GM19395 (cell line): ENCODE data around the gene VLDLR.

Experiments used
- ATAC-seq: cut with Tn5 transposase; IDR thresholded peaks from one replicate; pipeline ENCODE4 v1.9.1; 2021; ENCODE audit warnings: mild to moderate bottlenecking, moderate library complexity; ENCODE audit not compliant: unreplicated experiment

Gene VLDLR

DNA sequence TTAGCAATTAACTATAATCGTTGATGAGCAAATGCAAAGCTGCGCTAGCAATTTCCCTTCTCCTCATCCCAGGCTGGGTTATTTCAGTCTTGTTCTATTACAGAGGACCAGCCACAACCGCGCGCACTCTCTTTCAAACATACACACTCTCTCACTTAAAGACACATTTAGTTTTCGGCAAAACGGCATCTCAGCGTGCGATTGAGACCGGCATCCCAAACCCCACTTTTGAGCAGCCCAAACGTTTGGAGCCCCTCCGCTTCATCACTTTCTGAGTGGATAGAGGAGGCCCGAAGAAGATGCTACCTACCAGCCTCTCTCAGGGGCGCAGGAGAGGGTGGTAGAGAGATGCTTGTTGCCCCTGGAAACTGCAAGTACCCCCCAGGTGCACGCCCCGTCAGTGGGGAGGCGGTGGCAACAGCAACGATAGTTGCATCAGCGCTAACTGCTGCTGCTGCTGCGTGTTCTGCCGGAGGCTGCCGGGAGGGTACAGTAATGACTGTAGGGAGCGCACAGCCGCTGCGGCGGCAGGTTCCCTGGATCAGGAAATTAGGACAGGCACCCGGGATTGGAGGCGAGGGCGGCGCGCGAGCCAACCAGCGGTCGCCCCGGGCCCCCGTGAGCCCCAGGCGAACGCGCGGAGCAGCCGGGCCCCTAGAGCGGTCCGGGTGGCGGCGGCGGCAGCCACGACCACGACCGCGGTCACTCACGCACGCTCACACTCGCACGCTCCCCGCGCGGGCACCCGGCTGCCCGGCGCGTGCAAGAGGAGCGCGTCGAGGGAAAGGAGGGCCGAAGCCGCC lies 467 bp upstream of the VLDLR start:
- peak; percentile 45 for ATAC-seq

DNA sequence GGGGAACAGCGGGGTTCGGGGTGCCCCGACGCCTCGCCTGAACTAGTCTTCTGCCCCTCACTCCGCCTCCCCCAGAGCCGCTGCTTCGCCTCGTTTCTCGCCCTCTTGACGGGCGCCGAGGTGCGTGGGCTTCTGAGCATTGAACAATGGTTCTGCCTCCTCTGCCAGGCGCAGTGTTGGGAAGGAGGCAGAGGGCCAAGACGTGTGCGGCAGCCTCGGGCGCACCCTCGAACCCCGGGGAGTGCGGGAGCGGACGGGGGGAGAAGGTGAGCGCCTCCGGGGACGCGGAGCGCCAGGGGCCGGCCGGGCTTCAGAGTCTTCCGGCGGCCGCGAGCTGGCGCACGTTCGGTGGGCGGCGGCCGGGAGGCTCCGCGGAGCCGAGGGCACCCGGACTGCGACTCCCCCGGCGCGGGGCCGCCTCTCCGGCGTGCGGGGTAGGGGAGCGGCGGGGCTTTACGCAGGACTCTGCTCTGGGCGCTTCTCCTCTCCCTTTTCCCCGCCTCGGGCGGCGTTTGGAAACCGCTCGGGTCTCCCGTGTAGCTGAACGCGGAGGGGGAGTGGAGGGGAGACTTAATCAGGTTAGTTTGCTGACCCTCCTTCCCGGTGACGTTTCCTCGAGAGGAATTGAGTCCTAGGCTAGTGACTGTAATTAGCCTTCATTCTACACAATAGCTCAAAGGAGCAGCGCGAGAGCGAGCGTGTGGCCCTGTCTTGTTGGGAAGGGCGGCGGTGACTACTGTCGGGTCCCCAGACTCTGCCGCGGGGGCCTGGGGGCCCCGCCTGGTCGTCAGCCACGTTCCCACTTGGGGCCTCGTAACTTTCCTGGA lies 1.1 kb downstream of the VLDLR start:
- peak; percentile 32 for ATAC-seq

DNA sequence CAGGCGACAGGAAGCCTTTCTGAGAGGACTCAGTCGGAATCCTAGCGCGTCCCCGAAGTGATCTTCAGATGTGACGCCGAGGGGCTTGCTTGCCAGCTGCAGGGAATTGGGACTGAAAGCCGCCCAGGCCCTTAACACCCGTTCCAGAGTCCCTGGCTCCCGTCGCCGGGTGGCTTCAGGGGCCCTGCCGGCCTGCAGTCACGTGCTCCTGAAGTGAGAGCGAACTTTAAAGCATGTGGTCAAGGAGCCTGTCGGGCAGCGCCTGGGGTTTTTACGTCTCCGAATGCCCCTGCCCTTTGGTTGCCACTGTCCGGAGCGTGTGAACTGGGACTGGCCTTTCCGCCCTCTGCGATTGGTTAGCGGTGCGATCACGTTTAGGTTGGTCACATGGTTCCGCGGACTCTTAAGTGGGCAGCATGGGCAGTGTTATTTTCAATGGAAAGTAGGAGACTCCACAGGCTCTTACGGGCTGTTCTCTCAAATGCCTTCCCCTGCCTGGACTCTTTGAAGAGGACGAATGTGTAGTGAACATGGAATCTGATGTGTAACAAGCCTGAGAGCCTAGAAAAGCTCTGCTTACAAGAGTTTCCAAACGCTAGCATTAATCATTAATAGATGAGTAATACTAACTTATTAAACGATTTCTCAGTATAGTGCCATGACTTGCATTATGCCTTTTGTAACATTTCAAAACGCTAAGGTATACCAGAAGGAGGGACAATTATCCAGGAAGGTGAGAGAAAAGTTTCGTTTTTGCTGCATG lies 1.9 kb downstream of the VLDLR start:
- ATAC-seq: no peak

DNA sequence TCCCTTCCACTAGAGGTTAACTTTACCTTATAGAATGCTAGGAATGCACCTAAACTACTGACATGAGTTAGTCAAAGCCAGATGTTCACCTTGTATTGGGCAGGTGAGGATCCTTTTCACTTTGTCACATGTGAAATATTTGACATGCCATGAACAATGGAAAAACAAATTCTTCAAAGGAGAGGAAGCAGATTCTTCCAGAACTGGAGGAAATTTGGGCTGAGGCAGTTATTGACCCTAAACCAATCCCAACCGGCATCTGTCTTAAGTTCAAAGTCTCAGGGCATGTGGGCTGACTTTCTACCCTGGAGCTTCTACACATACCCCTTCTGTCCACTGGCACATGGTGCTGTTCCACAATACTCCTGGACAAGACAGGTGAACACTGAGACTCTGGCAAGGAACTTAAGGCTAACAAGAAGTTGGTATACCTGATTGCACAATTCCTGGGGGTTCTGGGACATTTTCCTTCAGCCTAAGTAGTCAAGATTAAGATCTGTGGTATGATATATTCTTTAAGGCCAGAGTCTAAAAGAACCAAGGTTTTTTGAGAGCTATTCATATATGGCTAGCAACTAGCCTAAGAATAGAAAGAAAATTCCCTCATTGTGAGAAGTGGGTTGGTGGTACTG lies 2.6 kb downstream of the VLDLR start:
- no peak for ATAC-seq

DNA sequence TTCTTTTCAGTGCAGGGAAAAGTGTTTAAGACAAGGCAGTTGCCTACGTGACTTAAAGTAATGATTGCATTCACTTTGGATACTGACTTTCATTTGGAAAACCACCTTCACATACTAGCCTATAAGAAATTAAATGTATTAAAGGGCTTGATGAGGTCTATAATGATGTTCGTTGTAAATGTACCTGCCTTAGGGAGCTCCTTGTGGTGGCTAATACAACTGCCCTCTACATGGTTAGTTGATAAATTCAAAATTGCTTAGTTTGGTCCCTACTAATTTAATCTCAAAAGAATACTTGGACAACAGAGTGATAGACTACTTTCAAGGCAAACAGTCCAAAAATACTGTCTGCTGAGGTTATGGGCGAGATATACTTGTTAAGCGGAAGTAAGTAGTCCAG lies 3.8 kb downstream of the VLDLR start:
- no peak for ATAC-seq

DNA sequence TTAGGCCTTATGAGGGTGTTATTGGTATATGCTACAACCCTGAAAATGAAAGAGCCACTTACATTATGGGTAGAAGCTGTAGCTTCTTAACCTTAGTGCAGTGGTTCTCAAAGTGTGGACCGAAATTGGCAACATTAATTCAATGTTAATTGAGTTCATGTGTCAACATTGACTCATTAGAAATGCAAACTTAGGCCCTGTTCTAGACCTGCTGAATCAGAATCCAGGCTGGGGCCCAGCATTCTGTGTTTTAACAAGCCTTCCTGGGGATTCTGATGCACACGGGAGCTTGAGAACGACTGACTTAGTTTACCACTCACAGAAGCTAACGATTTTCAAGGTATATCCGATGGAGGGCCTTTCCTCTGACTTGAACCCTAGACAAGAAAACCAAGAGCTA lies 7.3 kb downstream of the VLDLR start:
- ATAC-seq: no peak

DNA sequence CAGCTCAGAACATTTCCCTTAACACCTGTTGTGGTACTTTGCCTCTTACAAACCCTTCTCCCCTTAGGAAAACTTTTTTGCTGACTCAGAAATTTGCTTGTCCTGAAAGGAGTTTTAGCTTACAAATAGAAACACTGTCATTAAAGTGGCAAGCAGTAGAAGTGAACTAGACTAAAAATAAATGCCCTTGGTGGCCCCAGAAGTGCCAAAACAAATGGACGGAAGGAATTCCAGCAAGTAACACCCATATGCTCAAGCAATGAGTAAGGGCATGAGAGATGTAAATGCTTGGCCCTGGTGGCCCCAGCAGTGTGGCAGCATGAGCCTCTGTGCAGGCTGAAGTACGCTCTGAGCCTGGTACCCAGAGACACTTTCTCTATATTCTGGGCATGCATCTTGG lies 8.6 kb downstream of the VLDLR start:
- ATAC-seq: no peak

DNA sequence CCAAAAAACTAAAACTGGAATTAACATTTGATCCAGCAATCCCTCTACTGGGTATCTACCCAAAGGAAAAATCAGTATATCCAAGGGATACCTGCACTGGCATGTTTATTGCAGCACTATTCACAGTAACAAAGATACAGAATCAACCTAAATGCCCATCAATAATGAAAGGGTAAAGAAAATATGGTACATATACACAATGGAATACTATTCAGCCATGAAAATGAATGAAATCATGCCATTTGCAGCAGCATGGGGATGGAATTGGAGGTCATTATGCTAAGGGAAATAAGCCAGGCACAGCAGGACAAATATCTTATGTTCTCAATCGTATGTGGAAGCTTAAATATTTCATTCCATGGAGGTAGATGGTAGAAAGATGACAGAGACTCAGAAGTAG lies 9.7 kb downstream of the VLDLR start:
- ATAC-seq: no peak

DNA sequence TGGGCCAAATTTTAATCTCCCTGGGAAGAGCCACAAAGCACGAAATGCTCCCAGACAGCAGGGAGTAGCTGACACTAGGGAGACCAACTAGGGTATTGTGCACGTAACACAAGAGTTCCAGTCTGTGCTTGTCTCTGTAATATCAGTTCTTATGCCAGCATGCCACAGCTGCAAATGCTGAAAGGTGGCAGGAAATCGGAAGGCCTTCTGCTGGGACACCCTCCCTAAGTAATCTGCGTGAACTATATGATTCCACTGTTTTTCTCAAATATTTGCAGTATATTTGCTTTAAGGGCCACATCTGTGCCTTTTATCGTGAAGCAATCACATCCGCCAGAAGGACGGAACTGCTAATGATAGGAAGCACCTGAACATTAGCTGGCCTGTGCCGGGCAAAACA lies 12.6 kb downstream of the VLDLR start:
- no peak for ATAC-seq

DNA sequence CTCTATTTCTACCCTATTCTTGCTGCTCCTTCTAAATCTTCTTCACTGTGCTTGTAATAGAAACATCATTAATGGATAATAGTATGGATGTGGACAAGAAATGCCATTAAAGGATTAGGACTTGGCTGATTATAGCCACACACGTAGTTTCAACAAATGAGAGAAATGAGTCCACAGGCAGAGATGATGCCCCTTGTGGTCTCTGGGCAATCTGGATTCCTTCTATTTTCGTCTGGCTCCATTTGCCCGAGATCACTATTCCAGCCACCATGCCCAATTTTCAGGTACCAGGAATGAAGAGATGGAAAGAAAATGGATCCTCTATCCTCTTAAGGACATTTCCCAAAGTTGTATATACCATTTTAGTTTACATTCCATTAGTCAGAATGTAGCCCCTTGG lies 13.2 kb downstream of the VLDLR start:
- no peak for ATAC-seq

DNA sequence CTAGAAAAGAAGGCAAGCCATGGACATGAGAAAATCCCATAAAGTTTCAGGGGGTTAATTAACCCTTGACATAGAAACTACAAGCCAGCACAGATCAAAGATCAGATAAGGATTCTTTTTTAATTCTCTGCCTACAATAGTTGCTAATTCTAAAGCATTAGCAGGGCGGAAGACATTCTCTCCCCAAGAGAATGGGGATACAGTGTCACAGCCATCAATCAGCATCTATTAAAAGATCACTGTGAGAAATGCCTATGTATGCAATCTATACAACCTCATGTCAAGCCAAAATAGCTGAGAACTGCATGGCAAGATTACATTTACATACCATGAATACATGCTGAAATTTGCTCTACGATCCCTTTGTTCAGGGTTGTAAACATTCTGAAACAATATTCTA lies 14.3 kb downstream of the VLDLR start:
- ATAC-seq: no peak

DNA sequence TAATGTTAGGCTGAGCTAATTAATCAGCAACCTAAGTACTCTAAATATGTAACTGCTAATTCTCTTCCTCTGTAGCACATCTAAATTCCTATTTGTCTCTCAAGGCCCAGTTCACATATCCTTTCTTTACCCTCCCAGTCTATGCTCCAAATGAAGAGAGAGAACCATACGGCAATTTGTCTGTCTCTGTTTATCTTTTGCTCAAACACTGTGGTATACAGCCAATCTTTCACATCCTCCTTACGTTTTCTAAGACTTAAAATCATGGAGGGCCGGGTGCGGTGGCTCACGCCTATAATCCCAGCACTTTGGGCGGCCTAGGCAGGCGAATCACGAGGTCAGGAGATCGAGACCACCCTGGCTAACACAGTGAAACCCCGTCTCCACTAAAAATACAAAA lies 15.8 kb downstream of the VLDLR start:
- ATAC-seq: no peak

DNA sequence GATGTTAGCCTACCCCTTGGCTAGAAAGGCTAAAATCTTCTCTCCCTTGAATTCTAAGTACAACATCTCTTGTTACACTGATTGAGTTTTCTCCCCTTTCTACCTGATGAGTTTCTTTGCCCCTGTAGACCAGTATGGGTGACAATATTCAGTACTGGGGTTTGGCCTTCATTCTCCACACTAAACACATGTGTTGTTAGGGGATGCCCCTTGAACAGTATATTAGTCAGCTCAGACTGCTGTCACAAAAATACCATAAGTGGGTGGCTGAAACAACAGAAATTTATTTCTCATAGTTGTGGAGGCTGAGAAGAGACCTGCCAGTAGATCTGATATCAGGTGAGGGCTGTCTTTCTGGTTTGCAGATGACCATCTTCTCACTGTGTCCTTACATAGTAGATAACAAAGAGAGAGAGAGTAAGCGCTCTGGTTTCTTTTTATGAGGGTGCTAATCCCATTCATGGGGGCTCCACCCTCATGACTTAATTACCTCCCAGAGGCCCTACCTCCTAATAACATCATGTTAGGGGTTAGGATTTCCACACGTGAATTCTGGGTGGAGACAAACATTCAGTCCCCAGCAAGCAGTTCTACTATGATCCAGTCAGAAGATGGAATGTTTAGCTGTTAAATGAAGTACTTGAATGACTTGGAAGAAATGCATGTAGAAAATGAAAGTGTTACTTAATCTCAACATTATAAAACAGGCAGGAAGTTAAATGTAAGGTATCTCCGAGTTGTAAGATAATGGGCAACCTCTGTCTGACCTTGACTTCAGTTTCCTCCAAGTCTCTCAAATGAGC lies 17.5 kb downstream of the VLDLR start:
- peak; percentile 88 for ATAC-seq

DNA sequence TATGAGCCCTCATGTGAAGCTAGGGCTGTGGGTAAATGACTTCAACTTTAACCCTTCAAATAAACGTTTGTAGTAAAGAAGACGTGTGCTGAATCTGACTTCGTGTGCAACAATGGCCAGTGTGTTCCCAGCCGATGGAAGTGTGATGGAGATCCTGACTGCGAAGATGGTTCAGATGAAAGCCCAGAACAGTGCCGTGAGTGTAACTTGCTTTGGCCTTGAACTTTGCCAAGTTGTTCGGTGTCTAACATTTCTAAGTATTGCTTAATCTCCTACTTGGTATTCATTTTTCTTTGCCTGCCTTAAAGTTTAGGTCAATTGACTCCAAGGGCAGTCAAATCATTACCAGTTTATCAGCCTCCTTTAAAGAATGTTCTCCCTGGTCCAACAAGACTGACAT lies 18.2 kb downstream of the VLDLR start:
- no peak for ATAC-seq

DNA sequence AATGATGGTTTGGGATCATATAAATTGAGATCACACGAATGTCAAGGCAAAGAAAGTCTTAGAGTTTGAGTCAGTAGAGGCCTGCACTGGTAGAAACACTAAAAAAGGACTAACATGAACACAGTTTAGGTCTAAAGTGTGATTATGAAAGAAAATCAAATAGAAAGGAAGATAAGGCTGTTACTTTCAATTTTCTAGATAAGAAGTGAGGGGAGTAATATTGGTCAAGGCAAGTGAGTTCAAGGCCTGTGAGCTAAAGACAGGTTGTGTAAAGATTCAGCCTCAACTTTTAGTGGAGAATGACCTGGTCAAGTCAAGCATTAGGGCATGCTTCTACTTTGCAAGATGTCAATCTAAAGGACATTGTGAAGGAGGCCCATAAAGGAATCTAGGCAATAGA lies 19.0 kb downstream of the VLDLR start:
- ATAC-seq: no peak

DNA sequence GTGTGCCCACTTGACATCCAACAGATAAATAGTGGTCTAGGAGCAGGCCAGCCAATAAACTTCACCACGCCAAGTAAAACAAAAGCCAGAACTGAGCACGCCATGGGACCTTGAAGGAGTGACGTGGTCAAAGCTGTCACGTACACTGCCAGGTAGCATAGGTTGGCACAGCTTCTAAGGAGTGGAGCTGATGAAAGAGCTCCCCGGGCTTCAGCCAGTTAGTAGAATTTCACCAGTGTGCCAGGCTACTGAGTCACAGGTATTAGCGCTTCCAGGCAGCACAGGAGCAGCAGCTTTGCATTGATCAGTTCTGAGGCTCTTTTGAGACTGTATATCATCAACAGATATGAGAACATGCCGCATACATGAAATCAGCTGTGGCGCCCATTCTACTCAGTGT lies 19.4 kb downstream of the VLDLR start:
- no peak for ATAC-seq

DNA sequence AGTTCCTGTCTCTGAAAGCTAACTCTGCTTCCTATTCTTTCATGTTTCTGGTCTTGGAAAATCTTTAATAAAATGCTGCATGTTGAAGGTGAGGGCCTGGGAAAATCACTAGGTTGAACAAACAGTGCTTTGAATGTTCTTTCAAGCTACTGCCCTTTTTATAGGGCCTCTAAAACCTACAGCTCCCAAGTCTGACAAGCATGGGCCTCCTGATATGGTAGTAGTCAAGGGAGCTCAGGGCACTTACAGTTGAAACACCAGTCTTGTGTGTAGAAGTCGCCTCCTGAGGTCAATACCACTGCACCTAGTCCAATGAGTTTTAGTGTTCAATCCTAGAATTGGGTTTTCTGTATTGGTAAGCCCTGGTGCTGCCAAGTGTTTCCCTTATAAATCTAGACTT lies 20.5 kb downstream of the VLDLR start:
- no peak for ATAC-seq

DNA sequence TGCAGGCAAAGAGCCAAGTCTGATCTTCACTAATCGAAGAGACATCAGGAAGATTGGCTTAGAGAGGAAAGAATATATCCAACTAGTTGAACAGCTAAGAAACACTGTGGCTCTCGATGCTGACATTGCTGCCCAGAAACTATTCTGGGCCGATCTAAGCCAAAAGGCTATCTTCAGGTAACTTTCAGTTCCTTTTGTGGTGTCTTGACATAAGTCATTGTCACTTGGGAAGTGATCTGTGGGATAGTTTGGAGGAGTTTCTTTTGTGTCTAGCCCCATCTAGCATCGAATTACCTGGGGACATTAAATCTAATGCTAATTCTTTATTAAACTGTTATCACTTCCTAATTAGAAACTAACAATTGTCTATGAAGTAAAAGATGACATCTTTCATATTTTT lies 24.0 kb downstream of the VLDLR start:
- ATAC-seq: peak; percentile 82

DNA sequence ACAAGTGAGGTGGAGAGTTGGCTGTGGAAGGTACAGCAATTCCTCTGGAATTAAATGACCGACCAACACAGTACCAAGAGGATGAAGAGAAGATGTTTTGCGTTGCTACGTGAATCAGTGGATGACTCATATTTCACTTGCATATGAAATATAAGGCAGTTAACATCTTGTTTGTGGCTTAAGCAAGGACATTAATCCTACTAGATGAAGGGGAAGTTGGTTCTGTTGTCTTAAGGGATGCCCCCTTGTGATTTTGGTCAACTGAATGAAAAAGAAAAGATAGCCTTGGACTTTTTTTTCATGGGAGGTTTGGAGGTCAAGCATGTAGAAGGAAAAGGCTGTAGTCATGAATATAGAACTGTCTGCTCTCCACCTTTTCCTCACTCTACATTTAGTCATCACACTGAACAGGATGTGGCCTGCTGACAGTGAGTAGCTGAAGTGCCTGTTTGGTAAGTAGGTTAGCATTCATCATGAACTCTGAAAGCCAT lies 33.9 kb downstream of the VLDLR start:
- peak; percentile 67 for ATAC-seq

DNA sequence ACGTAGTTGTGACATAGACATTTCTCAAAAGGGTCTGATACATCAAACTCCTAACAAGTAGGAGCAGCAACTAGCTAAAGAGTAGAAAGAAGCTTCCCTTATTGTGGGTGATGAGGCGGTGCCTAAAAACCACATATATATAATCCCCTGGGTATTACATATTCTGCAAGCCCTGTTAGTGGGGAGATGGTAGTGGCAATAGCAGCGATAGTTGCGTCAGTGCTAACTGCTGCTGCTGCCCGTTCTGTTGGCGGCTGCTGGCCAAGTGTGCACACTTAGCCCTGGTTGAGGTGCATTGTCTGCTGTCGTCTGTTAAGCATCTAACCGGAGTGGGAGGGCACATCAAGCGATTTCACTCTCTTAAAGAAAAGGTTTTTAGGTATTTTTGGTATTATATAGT lies 35.8 kb downstream of the VLDLR start:
- ATAC-seq: no peak
